WTC11 (cell line): ENCODE data around the gene MON2. TPM values are rescaled to one million over a fixed set of nuclear protein-coding genes. Genes with fewer than 3 reads are reported as not detected.

Experiments used
- ATAC-seq: fragments of 200-7000 bp; cut with Tn5 transposase; 2 replicates; pipeline ENCODE4 v1.10.0; 2021; ENCODE audit warnings: mild to moderate bottlenecking, moderate library complexity
- CTCF ChIA-PET: fragments of 300-600 bp; sonication (Branson Sonifier 250); formaldehyde crosslinking; loops from one replicate; lab custom pipeline; 2021; ENCODE audit warnings: antibody characterized with exemption; lab: Charles Lee
- POLR2A ChIA-PET: fragments of 350-600 bp; sonication (Branson Sonifier 250); formaldehyde crosslinking; loops from one replicate; lab custom pipeline; 2021; ENCODE audit warnings: antibody characterized with exemption; lab: Charles Lee
- DNase-seq: peaks from one replicate; pipeline ENCODE4 v3.0.0; 2021; ENCODE audit warnings: low spot score
- H3K27ac Mint-ChIP-seq: 2 replicates; pipeline ENCODE4 v1.8.0; 2021; ENCODE audit warnings: mixed read lengths
- H3K27me3 Mint-ChIP-seq: 2 replicates; pipeline ENCODE4 v1.8.0; 2021; ENCODE audit warnings: low read depth, mild to moderate bottlenecking, moderate library complexity, mixed read lengths
- H3K36me3 Mint-ChIP-seq: 2 replicates; pipeline ENCODE4 v1.8.0; 2021; ENCODE audit warnings: mixed read lengths
- H3K4me1 Mint-ChIP-seq: 2 replicates; pipeline ENCODE4 v1.8.0; 2022; ENCODE audit warnings: mixed read lengths
- H3K4me3 Mint-ChIP-seq: 2 replicates; pipeline ENCODE4 v1.8.0; 2021; ENCODE audit warnings: mild to moderate bottlenecking, moderate library complexity, mixed read lengths
- H3K9me3 Mint-ChIP-seq: 2 replicates; pipeline ENCODE4 v1.8.0; 2021; ENCODE audit warnings: mixed read lengths
- ATF1 ChIP-seq: sonication (generic); formaldehyde crosslinking; IDR thresholded peaks from 2 replicates; pipeline ENCODE4 v1.8.1; 2023; ENCODE audit warnings: mild to moderate bottlenecking, moderate library complexity, missing genetic modification reagents
- CREB1 ChIP-seq: sonication (generic); formaldehyde crosslinking; IDR thresholded peaks from 2 replicates; pipeline ENCODE4 v1.8.0; 2023; ENCODE audit warnings: mild to moderate bottlenecking, missing genetic modification reagents
- FOXJ3 ChIP-seq: sonication (generic); formaldehyde crosslinking; IDR thresholded peaks from 2 replicates; pipeline ENCODE4 v1.9.0; 2021; ENCODE audit warnings: missing genetic modification reagents, mild to moderate bottlenecking, borderline replicate concordance
- FOXK1 ChIP-seq: sonication (generic); formaldehyde crosslinking; IDR thresholded peaks from 2 replicates; pipeline ENCODE4 v1.8.0; 2022; ENCODE audit warnings: mild to moderate bottlenecking, moderate library complexity, missing genetic modification reagents
- MXD4 ChIP-seq: fragments of 250-450 bp; sonication (Bioruptor Pico); IDR thresholded peaks from 2 replicates; pipeline ENCODE4 v1.8.0; 2021; ENCODE audit warnings: mild to moderate bottlenecking, moderate library complexity, borderline replicate concordance
- MYBL2 ChIP-seq: sonication (generic); formaldehyde crosslinking; IDR thresholded peaks from 2 replicates; pipeline ENCODE4 v1.8.1; 2023; ENCODE audit warnings: mild to moderate bottlenecking, moderate library complexity, missing genetic modification reagents
- NFE2L1 ChIP-seq: sonication (generic); formaldehyde crosslinking; IDR thresholded peaks from 2 replicates; pipeline ENCODE4 v1.8.1; 2023; ENCODE audit warnings: missing genetic modification reagents
- RELA ChIP-seq: sonication (generic); formaldehyde crosslinking; IDR thresholded peaks from 2 replicates; pipeline ENCODE4 v1.8.1; 2022; ENCODE audit warnings: missing genetic modification reagents, mild to moderate bottlenecking, borderline replicate concordance
- SMAD3 ChIP-seq: sonication (generic); formaldehyde crosslinking; IDR thresholded peaks from 2 replicates; pipeline ENCODE4 v1.8.0; 2022; ENCODE audit warnings: missing genetic modification reagents, mild to moderate bottlenecking, borderline replicate concordance
- SMAD4 ChIP-seq: sonication (generic); formaldehyde crosslinking; IDR thresholded peaks from 2 replicates; pipeline ENCODE4 v1.8.0; 2022; ENCODE audit warnings: mild to moderate bottlenecking, missing genetic modification reagents
- SOX15 ChIP-seq: fragments of 250-450 bp; sonication (Bioruptor Pico); IDR thresholded peaks from 2 replicates; pipeline ENCODE4 v1.9.0; 2021; ENCODE audit warnings: mild to moderate bottlenecking
- ZNF219 ChIP-seq: sonication (generic); formaldehyde crosslinking; IDR thresholded peaks from 2 replicates; pipeline ENCODE4 v1.8.0; 2023; ENCODE audit warnings: missing genetic modification reagents, mild to moderate bottlenecking, borderline replicate concordance
- ZNF423 ChIP-seq: fragments of 250-450 bp; sonication (Bioruptor Pico); IDR thresholded peaks from 2 replicates; pipeline ENCODE4 v2.1.2; 2022; ENCODE audit warnings: mild to moderate bottlenecking, moderate library complexity
- total RNA-seq: library from RNA; stranded (reverse); gene quantifications from 3 replicates; pipeline ENCODE4 v1.2.3, GENCODE V29; 2021
- TF ChIP-seq, protein P1 (sequence below): sonication (generic); formaldehyde crosslinking; IDR thresholded peaks from 2 replicates; pipeline ENCODE4 v1.8.0; 2022; ENCODE audit warnings: mild to moderate bottlenecking, missing genetic modification reagents
- TF ChIP-seq, protein P2 (sequence below): sonication (generic); formaldehyde crosslinking; IDR thresholded peaks from 2 replicates; pipeline ENCODE4 v1.8.1; 2022; ENCODE audit warnings: mild to moderate bottlenecking, moderate library complexity, missing genetic modification reagents
- TF ChIP-seq, protein P3 (sequence below): fragments of 250-450 bp; sonication (Bioruptor Pico); IDR thresholded peaks from 2 replicates; pipeline ENCODE4 v1.9.0; 2021; ENCODE audit warnings: mild to moderate bottlenecking, borderline replicate concordance
- TF ChIP-seq, protein P4 (sequence below): sonication (generic); formaldehyde crosslinking; IDR thresholded peaks from 2 replicates; pipeline ENCODE4 v1.8.0; 2022; ENCODE audit warnings: mild to moderate bottlenecking, missing genetic modification reagents
- TF ChIP-seq, protein P5 (sequence below): sonication (generic); formaldehyde crosslinking; IDR thresholded peaks from 2 replicates; pipeline ENCODE4 v1.8.1; 2023; ENCODE audit warnings: mild to moderate bottlenecking, moderate library complexity, missing genetic modification reagents

The MON2 gene
- total RNA-seq, 1 experiment from 2014 or later = 25.8 TPM

DNA sequence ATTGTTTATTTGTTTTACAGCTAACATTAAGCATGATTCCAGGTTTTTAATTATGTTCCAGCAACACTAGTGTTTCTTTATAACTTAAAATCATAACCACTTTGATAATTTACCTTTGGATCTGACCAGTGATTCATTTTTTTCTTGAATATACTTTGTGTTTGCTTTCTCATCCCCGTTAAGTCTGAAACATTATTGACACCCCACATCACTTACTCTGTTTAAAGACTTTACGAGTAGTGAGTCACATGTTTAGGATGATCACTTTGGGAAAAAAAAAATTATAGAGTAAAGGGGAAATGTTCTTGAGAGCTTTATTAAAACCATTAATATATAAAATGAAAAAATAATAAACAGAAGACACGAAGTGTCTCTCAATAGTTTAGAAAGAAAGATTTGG lies 132.2 kb downstream of the MON2 start:
- DNase-seq = no peak
- H3K9me3 Mint-ChIP-seq = no peaks in the 10 kb centered on the region
- H3K36me3 Mint-ChIP-seq = no peaks in the 10 kb centered on the region
- H3K27ac Mint-ChIP-seq = no peak overlapping the region
- H3K4me3 Mint-ChIP-seq = no peak overlapping the region
- TF ChIP-seq SOX15 (no peak), CREB1 (no peak), NFE2L1 (CRISPR knock-in tag) (no peak), FOXK1 (no peak), MYBL2 (CRISPR knock-in tag) (no peak), ZNF219 (CRISPR knock-in tag) (no peak), MXD4 (no peak), RELA (CRISPR knock-in tag) (no peak), SMAD4 (CRISPR knock-in tag) (no peak), SMAD3 (CRISPR knock-in tag) (no peak), FOXJ3 (CRISPR knock-in tag) (no peak), ZNF423 (CRISPR knock-in tag) (no peak), ATF1 (CRISPR knock-in tag) (no peak)
- TF ChIP-seq, protein P1, sequence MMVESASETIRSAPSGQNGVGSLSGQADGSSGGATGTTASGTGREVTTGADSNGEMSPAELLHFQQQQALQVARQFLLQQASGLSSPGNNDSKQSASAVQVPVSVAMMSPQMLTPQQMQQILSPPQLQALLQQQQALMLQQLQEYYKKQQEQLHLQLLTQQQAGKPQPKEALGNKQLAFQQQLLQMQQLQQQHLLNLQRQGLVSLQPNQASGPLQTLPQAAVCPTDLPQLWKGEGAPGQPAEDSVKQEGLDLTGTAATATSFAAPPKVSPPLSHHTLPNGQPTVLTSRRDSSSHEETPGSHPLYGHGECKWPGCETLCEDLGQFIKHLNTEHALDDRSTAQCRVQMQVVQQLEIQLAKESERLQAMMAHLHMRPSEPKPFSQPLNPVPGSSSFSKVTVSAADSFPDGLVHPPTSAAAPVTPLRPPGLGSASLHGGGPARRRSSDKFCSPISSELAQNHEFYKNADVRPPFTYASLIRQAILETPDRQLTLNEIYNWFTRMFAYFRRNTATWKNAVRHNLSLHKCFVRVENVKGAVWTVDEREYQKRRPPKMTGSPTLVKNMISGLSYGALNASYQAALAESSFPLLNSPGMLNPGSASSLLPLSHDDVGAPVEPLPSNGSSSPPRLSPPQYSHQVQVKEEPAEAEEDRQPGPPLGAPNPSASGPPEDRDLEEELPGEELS (CRISPR knock-in tag) = no peak
- TF ChIP-seq, protein P2, sequence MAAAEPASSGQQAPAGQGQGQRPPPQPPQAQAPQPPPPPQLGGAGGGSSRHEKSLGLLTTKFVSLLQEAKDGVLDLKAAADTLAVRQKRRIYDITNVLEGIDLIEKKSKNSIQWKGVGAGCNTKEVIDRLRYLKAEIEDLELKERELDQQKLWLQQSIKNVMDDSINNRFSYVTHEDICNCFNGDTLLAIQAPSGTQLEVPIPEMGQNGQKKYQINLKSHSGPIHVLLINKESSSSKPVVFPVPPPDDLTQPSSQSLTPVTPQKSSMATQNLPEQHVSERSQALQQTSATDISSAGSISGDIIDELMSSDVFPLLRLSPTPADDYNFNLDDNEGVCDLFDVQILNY = no peak
- TF ChIP-seq, protein P3, sequence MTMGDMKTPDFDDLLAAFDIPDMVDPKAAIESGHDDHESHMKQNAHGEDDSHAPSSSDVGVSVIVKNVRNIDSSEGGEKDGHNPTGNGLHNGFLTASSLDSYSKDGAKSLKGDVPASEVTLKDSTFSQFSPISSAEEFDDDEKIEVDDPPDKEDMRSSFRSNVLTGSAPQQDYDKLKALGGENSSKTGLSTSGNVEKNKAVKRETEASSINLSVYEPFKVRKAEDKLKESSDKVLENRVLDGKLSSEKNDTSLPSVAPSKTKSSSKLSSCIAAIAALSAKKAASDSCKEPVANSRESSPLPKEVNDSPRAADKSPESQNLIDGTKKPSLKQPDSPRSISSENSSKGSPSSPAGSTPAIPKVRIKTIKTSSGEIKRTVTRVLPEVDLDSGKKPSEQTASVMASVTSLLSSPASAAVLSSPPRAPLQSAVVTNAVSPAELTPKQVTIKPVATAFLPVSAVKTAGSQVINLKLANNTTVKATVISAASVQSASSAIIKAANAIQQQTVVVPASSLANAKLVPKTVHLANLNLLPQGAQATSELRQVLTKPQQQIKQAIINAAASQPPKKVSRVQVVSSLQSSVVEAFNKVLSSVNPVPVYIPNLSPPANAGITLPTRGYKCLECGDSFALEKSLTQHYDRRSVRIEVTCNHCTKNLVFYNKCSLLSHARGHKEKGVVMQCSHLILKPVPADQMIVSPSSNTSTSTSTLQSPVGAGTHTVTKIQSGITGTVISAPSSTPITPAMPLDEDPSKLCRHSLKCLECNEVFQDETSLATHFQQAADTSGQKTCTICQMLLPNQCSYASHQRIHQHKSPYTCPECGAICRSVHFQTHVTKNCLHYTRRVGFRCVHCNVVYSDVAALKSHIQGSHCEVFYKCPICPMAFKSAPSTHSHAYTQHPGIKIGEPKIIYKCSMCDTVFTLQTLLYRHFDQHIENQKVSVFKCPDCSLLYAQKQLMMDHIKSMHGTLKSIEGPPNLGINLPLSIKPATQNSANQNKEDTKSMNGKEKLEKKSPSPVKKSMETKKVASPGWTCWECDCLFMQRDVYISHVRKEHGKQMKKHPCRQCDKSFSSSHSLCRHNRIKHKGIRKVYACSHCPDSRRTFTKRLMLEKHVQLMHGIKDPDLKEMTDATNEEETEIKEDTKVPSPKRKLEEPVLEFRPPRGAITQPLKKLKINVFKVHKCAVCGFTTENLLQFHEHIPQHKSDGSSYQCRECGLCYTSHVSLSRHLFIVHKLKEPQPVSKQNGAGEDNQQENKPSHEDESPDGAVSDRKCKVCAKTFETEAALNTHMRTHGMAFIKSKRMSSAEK (CRISPR knock-in tag) = no peak
- TF ChIP-seq, protein P4, sequence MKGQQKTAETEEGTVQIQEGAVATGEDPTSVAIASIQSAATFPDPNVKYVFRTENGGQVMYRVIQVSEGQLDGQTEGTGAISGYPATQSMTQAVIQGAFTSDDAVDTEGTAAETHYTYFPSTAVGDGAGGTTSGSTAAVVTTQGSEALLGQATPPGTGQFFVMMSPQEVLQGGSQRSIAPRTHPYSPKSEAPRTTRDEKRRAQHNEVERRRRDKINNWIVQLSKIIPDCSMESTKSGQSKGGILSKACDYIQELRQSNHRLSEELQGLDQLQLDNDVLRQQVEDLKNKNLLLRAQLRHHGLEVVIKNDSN (CRISPR knock-in tag) = no peak
- TF ChIP-seq, protein P5, sequence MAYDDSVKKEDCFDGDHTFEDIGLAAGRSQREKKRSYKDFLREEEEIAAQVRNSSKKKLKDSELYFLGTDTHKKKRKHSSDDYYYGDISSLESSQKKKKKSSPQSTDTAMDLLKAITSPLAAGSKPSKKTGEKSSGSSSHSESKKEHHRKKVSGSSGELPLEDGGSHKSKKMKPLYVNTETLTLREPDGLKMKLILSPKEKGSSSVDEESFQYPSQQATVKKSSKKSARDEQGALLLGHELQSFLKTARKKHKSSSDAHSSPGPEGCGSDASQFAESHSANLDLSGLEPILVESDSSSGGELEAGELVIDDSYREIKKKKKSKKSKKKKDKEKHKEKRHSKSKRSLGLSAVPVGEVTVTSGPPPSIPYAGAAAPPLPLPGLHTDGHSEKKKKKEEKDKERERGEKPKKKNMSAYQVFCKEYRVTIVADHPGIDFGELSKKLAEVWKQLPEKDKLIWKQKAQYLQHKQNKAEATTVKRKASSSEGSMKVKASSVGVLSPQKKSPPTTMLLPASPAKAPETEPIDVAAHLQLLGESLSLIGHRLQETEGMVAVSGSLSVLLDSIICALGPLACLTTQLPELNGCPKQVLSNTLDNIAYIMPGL = no peak
- no peaks in the 10 kb centered on the region for H3K27me3 Mint-ChIP-seq
- ChIA-PET CTCF (interaction anchor here (1.0 kb wide), 3 partner anchors 17 to 201 kb away, joined by 3 to 7 read pairs (median 3); no protein-coding TSS in a partner anchor), POLR2A (interaction anchor here (1.2 kb wide), 1 partner anchor 132 kb away, joined by 3 read pairs; the partner anchor contains the start of gene MON2)
- peaks cover 23% of the 10 kb centered on the region for H3K4me1 Mint-ChIP-seq
- ATAC-seq = no peak
